HL-60 (cell line): ENCODE measurements around the gene PKDCC.

ENCODE experiments used
- DNase-seq, 2 experiments: peaks; one replicate each; pipeline ENCODE4 v3.0.0-alpha.2; 2010 to 2020; ENCODE audit warnings: low read depth in 1 of 2, low spot score in 1 of 2
- H3K27ac ChIP-seq: fragments of 250-450 bp; sonication (Bioruptor Pico); replicated peaks from 2 replicates; pipeline ENCODE4 v1.5.1; 2020; ENCODE audit warnings: mild to moderate bottlenecking, moderate library complexity
- H3K27me3 ChIP-seq: fragments of 250-450 bp; sonication (Bioruptor Pico); 2 replicates; pipeline ENCODE4 v1.5.1; 2021; ENCODE audit warnings: mild to moderate bottlenecking, moderate library complexity; ENCODE audit not compliant: insufficient read depth, poor library complexity, severe bottlenecking
- H3K4me3 ChIP-seq: replicated peaks from 2 replicates; pipeline ENCODE4 v1.5.1; 2011; ENCODE audit warnings: mild to moderate bottlenecking, control low read depth, low read length; ENCODE audit not compliant: insufficient read depth
- CTCF ChIP-seq: IDR thresholded peaks from one replicate; pipeline ENCODE4 v1.5.1; 2011; ENCODE audit warnings: low read length, control low read depth, inconsistent platforms; ENCODE audit not compliant: insufficient read depth
- GABPA ChIP-seq: IDR thresholded peaks from 2 replicates; pipeline ENCODE4 v1.6.1; 2012; ENCODE audit warnings: low read depth
- POLR2AphosphoS5 ChIP-seq: IDR thresholded peaks from 2 replicates; pipeline ENCODE4 v1.6.1; 2012; ENCODE audit warnings: low read depth
- REST ChIP-seq: IDR thresholded peaks from 2 replicates; pipeline ENCODE4 v1.6.1; 2012; ENCODE audit warnings: low read depth; ENCODE audit not compliant: insufficient replicate concordance
- SPI1 ChIP-seq: IDR thresholded peaks from 2 replicates; pipeline ENCODE4 v1.6.1; 2012; ENCODE audit warnings: low read depth, mild to moderate bottlenecking, borderline replicate concordance

Gene PKDCC

GRCh38 chr2:42008241-42008921 is 39.4 kb upstream of the PKDCC start:
- H3K4me3 ChIP-seq: no peak overlapping the region
- DNase-seq: no peak
- TF ChIP-seq SPI1 (no peak), POLR2AphosphoS5 (no peak), REST (no peak), GABPA (no peak), CTCF (no peak)
- H3K27me3 ChIP-seq: no peaks in the 10 kb centered on the region
- no peak overlapping the region for H3K27ac ChIP-seq

GRCh38 chr2:42009657-42010580 is 37.9 kb upstream of the PKDCC start:
- DNase-seq: no peak
- Histone ChIP-seq H3K27me3 (no peaks in the 10 kb centered on the region), H3K4me3 (no peak overlapping the region), H3K27ac (no peak overlapping the region)
- TF ChIP-seq REST (no peak), SPI1 (no peak), GABPA (no peak), POLR2AphosphoS5 (no peak), CTCF (no peak)

- Histone ChIP-seq H3K27ac (no peak overlapping the region), H3K4me3 (no peak overlapping the region), H3K27me3 (no peaks in the 10 kb centered on the region)
- no peak for DNase-seq
- TF ChIP-seq GABPA: no peak
- no peak for TF ChIP-seq REST
- TF ChIP-seq POLR2AphosphoS5: no peak
- no peak for TF ChIP-seq SPI1
- no peak for TF ChIP-seq CTCF
Measured at GRCh38 chr2:42010743-42011298, 37.0 kb upstream of the PKDCC start.
